Endothelial cell of umbilical vein (primary cell): ENCODE measurements around the gene KCNC1. TPM values are rescaled to one million over a fixed set of nuclear protein-coding genes. Genes with fewer than 3 reads are reported as not detected.
A peak's percentile ranks its signal among the peaks of the same experiment; 100 is the strongest.

Source experiments
- BruUV-seq: library from RNA; stranded (reverse); fragments of 400-500 nt; replicated peaks from 2 replicates; lab custom pipeline; 2021; lab: Mats Ljungman, UMichigan
- CTCF ChIA-PET: fragments of 300-600, 350-600 bp; sonication (Branson Sonifier 250); formaldehyde crosslinking; loops from one replicate; lab custom pipeline; 2021; ENCODE audit warnings: antibody characterized with exemption, inconsistent platforms; lab: Charles Lee
- POLR2A ChIA-PET: fragments of 300-600, 350-600 bp; sonication (Branson Sonifier 250); formaldehyde crosslinking; loops from one replicate; lab custom pipeline; 2021; ENCODE audit warnings: antibody characterized with exemption, inconsistent platforms; lab: Charles Lee
- DNase-seq: peaks from one replicate; pipeline ENCODE4 v3.0.0-alpha.2; 2011; ENCODE audit warnings: low read depth, low spot score
- FAIRE-seq: peaks from 2 replicates; lab custom pipeline; 2011; peaks lifted over from hg19 to GRCh38; lab: Jason Lieb, UNC
- H2AFZ ChIP-seq: 2 replicates; pipeline ENCODE4 v1.6.0; 2012; ENCODE audit warnings: low read depth, low read length, control low read depth, inconsistent platforms
- H3K27ac ChIP-seq: 2 replicates; pipeline ENCODE4 v1.5.1; 2011; ENCODE audit warnings: low read depth, mild to moderate bottlenecking, control low read depth, low read length, moderate library complexity; ENCODE audit not compliant: insufficient read depth
- H3K27me3 ChIP-seq, 2 experiments: 2 replicates each; pipeline versions ENCODE4 v1.6.0 to v1.6.1; 2011; ENCODE audit warnings: low read length in 2 of 2, mixed read lengths in 1 of 2; ENCODE audit not compliant: control insufficient read depth in 2 of 2, insufficient read depth in 2 of 2
- H3K36me3 ChIP-seq, 2 experiments: 2 replicates in 1 of 2; 3 replicates in 1 of 2; pipeline ENCODE4 v1.5.1; 2011; ENCODE audit warnings: low read length in 2 of 2, mild to moderate bottlenecking in 1 of 2, moderate library complexity in 1 of 2; ENCODE audit not compliant: control insufficient read depth in 2 of 2, insufficient read depth in 2 of 2; ENCODE audit errors: extremely low read depth in 1 of 2
- H3K4me1 ChIP-seq: 3 replicates; pipeline ENCODE4 v1.5.1; 2011; ENCODE audit warnings: mild to moderate bottlenecking, low read length; ENCODE audit not compliant: control insufficient read depth, insufficient read depth; ENCODE audit errors: extremely low read depth
- H3K4me2 ChIP-seq: 2 replicates; pipeline ENCODE4 v1.6.1; 2011; ENCODE audit warnings: low read length, control low read depth, mixed read lengths; ENCODE audit not compliant: insufficient read depth
- H3K4me3 ChIP-seq, 3 experiments: fragments of 200-600 bp in 1 of 3; sonication (generic), shearing (Covaris generic) in 1 of 3; replicated peaks in 1 of 3; 2 replicates each; pipeline ENCODE4 v1.5.1; 2011 to 2016; ENCODE audit warnings: control low read depth in 3 of 3, low read length in 3 of 3, mild to moderate bottlenecking in 2 of 3, inconsistent platforms in 1 of 3, low read depth in 1 of 3, moderate library complexity in 1 of 3; ENCODE audit not compliant: insufficient read depth in 1 of 3
- H3K79me2 ChIP-seq: 2 replicates; pipeline ENCODE4 v1.6.0; 2012; ENCODE audit warnings: low read length, inconsistent platforms; ENCODE audit not compliant: control insufficient read depth, insufficient read depth
- H3K9ac ChIP-seq: replicated peaks from 2 replicates; pipeline ENCODE3; 2011; ENCODE audit warnings: low read length, control low read depth; ENCODE audit not compliant: insufficient read depth; ENCODE audit errors: extremely low read depth
- H3K9me1 ChIP-seq: replicated peaks from 3 replicates; pipeline ENCODE4 v1.6.0; 2011; ENCODE audit warnings: mild to moderate bottlenecking, low read length; ENCODE audit not compliant: control insufficient read depth, insufficient read depth; ENCODE audit errors: extremely low read depth
- H3K9me3 ChIP-seq: replicated peaks from 2 replicates; pipeline ENCODE4 v1.5.1; 2012; ENCODE audit warnings: low read length, inconsistent platforms; ENCODE audit not compliant: control insufficient read depth, insufficient read depth
- H4K20me1 ChIP-seq: replicated peaks from 2 replicates; pipeline ENCODE3; 2011; ENCODE audit warnings: mild to moderate bottlenecking, low read length; ENCODE audit not compliant: control insufficient read depth, insufficient read depth; ENCODE audit errors: extremely low read depth
- EZH2 ChIP-seq: IDR thresholded peaks from 2 replicates; pipeline ENCODE4 v1.6.1; 2012; ENCODE audit warnings: borderline replicate concordance, low read depth, mild to moderate bottlenecking, moderate library complexity, low read length, inconsistent platforms; ENCODE audit not compliant: severe bottlenecking
- FOS ChIP-seq: IDR thresholded peaks from 2 replicates; pipeline ENCODE4 v1.6.1; 2011; ENCODE audit warnings: mild to moderate bottlenecking, low read length, moderate library complexity, borderline replicate concordance; ENCODE audit not compliant: insufficient read depth
- GATA2 ChIP-seq: IDR thresholded peaks from 2 replicates; pipeline ENCODE4 v1.7.0; 2011; ENCODE audit warnings: low read depth, mild to moderate bottlenecking, moderate library complexity, mixed read lengths, low read length; ENCODE audit not compliant: insufficient read length, insufficient read depth
- JUN ChIP-seq: IDR thresholded peaks from 2 replicates; pipeline ENCODE4 v1.6.1; 2011; ENCODE audit warnings: borderline replicate concordance, low read depth; ENCODE audit not compliant: insufficient read length, insufficient read depth
- MAX ChIP-seq: IDR thresholded peaks from 2 replicates; pipeline ENCODE4 v1.6.1; 2011; ENCODE audit not compliant: insufficient read depth, insufficient read length
- MYC ChIP-seq: IDR thresholded peaks from one replicate; pipeline ENCODE4 v1.6.1; 2011; ENCODE audit warnings: mild to moderate bottlenecking, low read depth, low read length
- POLR2A ChIP-seq: IDR thresholded peaks from 2 replicates; pipeline ENCODE4 v1.6.1; 2012; ENCODE audit warnings: low read depth, mild to moderate bottlenecking, control low read depth, low read length
- POLR2AphosphoS5 ChIP-seq: IDR thresholded peaks from 2 replicates; pipeline ENCODE4 v1.6.1; 2012; ENCODE audit warnings: low read depth, mild to moderate bottlenecking, control low read depth, low read length, moderate library complexity; ENCODE audit not compliant: insufficient read depth
- dilution Hi-C: fragments of 300-500 bp; cut with MboI; formaldehyde crosslinking; loops from one replicate; pipeline ENCODE4 v1.15.0; 2019; ENCODE audit warnings: low sequenced_read_pairs; ENCODE audit not compliant: extremely low pct_ligation_motif_present
- intact Hi-C: fragments of 100-400 bp; cut with micrococcal nuclease; formaldehyde crosslinking; loops from one replicate; pipeline ENCODE4 v1.10.0; 2022
- polyA plus RNA-seq, 4 experiments: library from polyadenylated mRNA; depleted of rRNA in 3 of 4; stranded (reverse) in 3 of 4; unstranded in 1 of 4; fragments of >200 nt; gene quantifications; 2 replicates each; pipeline versions ENCODE4 v1.2.1 to v1.2.3, GENCODE V29; 2011 to 2012; ENCODE audit warnings: missing spikeins in 1 of 4
- total RNA-seq: library from RNA; stranded (reverse); gene quantifications from 2 replicates; pipeline ENCODE4 v1.2.3, GENCODE V29; 2021
- TF ChIP-seq, protein P1 (sequence below), 2 donors: IDR thresholded peaks; 1 replicate in 1 of 2; 2 replicates in 1 of 2; pipeline ENCODE4 v1.5.1; 2011; ENCODE audit warnings: low read length in 2 of 2, mild to moderate bottlenecking in 2 of 2, moderate library complexity in 2 of 2, control low read depth in 1 of 2, inconsistent platforms in 1 of 2, low read depth in 1 of 2; ENCODE audit not compliant: insufficient read depth in 1 of 2; ENCODE audit errors: extremely low read depth in 1 of 2

The KCNC1 gene
- total and polyA plus RNA-seq, 2 donors (not counting 3 experiments of a cell fraction or from before 2014, with no cell fraction given) = not detected

DNA sequence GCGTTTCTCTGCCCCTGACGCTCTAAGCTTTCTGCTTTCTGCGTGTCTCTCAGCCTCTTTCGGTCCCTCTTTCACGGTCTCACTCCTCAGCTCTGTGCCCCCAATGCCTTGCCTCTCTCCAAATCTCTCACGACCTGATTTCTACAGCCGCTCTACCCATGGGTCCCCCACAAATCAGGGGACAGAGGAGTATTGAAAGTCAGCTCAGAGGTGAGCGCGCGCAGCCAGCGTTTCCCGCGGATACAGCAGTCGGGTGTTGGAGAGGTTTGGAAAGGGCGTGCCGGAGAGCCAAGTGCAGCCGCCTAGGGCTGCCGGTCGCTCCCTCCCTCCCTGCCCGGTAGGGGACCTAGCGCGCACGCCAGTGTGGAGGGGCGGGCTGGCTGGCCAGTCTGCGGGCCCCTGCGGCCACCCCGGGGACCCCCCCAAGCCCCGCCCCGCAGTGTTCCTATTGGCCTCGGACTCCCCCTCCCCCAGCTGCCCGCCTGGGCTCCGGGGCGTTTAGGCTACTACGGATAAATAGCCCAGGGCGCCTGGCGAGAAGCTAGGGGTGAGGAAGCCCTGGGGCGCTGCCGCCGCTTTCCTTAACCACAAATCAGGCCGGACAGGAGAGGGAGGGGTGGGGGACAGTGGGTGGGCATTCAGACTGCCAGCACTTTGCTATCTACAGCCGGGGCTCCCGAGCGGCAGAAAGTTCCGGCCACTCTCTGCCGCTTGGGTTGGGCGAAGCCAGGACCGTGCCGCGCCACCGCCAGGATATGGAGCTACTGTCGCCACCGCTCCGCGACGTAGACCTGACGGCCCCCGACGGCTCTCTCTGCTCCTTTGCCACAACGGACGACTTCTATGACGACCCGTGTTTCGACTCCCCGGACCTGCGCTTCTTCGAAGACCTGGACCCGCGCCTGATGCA is 15.3 kb upstream of the KCNC1 start, which contains the start of gene MYOD1:
TSS of gene MYOD1 (plus strand) at position 544 of the 910 bp plus-strand sequence. CDS start at position 756, 212 bp downstream.
- peak within 1 kb of the TSS; percentile 30 for H2AFZ ChIP-seq
- FAIRE-seq = no peak
- no peaks in the 10 kb centered on the region for H4K20me1 ChIP-seq
- H3K4me3 ChIP-seq = no peak within 1 kb of the TSS
- DNase-seq = no peak
- H3K36me3 ChIP-seq = no peaks in the 10 kb centered on the region
- H3K79me2 ChIP-seq = no peaks in the 10 kb centered on the region
- no peak for TF ChIP-seq JUN
- no peak for TF ChIP-seq MAX
- TF ChIP-seq GATA2 = no peak
- TF ChIP-seq POLR2AphosphoS5 = no peak
- no peak for TF ChIP-seq EZH2
- no peak for TF ChIP-seq POLR2A
- TF ChIP-seq FOS = no peak
- no peak for TF ChIP-seq MYC
- TF ChIP-seq, protein P1, sequence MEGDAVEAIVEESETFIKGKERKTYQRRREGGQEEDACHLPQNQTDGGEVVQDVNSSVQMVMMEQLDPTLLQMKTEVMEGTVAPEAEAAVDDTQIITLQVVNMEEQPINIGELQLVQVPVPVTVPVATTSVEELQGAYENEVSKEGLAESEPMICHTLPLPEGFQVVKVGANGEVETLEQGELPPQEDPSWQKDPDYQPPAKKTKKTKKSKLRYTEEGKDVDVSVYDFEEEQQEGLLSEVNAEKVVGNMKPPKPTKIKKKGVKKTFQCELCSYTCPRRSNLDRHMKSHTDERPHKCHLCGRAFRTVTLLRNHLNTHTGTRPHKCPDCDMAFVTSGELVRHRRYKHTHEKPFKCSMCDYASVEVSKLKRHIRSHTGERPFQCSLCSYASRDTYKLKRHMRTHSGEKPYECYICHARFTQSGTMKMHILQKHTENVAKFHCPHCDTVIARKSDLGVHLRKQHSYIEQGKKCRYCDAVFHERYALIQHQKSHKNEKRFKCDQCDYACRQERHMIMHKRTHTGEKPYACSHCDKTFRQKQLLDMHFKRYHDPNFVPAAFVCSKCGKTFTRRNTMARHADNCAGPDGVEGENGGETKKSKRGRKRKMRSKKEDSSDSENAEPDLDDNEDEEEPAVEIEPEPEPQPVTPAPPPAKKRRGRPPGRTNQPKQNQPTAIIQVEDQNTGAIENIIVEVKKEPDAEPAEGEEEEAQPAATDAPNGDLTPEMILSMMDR (IDR thresholded peaks at IDR 0.05; ENCODE audit: extremely low read depth in 1 of 2, insufficient read depth in 1 of 2, low read depth in 1 of 2, low read length in 2 of 2) = no peak
- ChIA-PET POLR2A (interaction anchor here (0.7 kb wide), 1 partner anchor 264 kb away, joined by 5 read pairs; no protein-coding TSS in a partner anchor), CTCF (interaction anchor here (1.1 to 7.8 kb wide), 4 partner anchors 12 to 119 kb away, joined by 3 to 62 read pairs (median 6); no protein-coding TSS in a partner anchor)
- H3K9me3 ChIP-seq = no peaks in the 10 kb centered on the region
- intact Hi-C loops = no loop called here
- H3K4me2 ChIP-seq = no peak within 1 kb of the TSS
- H3K27me3 ChIP-seq = peaks cover 70 to 72% of the 10 kb centered on the region in 2 experiments
- no peaks in the 10 kb centered on the region for H3K9me1 ChIP-seq
- no peaks in the 10 kb centered on the region for H3K4me1 ChIP-seq
- H3K9ac ChIP-seq = no peak within 1 kb of the TSS
- dilution Hi-C loops = no loop called here
- no peak within 1 kb of the TSS for H3K27ac ChIP-seq
- no TSS peak for BruUV-seq
